ACHN (cell line): ENCODE data around the gene ATP8B4.

Experiments used
- DNase-seq: peaks from one replicate; pipeline ENCODE4 v3.0.0-alpha.2; 2015
- in situ Hi-C: cut with HindIII; loops from 2 replicates; pipeline ENCODE4 v1.10.0; 2017; ENCODE audit warnings: low sequenced_read_pairs, low pct_ligation_motif_present, low pct_unique_long_range_greater_than_20kb

Gene ATP8B4

GRCh38 chr15:50077651-50078050 is 41.4 kb downstream of the ATP8B4 start:
- in situ Hi-C loops, result no loop called here
- DNase-seq, result no peak

GRCh38 chr15:50077176-50077575 is 41.9 kb downstream of the ATP8B4 start:
- DNase-seq, result no peak
- in situ Hi-C loops, result no loop called here

DNA sequence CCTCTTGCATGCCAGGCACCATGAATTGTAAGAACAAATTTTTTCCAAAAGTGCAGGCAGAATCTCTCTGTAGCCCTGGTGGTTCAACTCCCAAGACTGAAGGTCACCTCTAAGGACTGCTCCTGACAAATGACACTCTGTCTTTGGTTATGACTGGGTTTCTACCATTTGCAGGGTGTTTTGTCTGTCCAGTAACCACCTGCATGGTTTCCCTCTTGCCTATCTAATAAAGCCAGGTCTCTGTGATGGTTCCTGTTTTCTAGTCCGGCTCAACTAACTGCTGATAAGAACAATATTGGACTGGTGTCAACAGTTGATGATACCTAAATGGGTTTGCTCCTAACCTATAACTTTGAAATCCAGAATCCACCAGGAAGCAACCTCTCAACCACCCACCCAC is 43.7 kb downstream of the ATP8B4 start:
- no peak for DNase-seq
- in situ Hi-C loops, result no loop called here

DNA sequence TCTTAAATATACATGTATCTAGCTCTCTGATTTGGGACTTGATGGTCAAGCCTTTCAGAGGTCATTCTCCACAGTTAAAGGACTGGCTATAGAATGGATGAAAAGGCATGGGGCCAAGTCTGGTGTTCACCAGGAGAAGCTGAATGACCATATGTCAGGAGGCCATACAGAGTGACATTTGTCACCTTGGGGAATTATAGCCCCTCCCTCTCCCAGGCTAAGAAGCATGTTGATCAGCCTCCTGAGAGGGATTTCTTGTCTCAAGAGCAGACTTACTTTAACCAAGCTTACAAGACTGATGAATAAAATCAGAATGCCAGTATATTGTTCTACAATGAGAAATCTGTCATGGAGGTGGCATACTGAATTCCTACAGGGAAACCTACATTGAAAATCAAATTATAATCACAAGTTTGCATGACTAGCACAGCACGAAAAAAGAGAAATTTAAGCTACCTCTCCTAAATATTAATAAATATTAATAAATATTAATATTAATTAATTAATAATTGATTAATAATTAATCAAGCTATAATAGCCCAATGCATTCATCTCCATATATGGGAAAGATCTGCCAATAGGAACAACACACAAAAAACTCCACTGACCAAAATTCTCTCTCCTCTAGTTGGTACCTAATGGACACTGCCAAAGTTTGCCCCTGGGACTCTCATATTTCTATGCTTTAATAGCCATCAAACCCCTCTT is 47.3 kb downstream of the ATP8B4 start:
- in situ Hi-C loops, result no loop called here

GRCh38 chr15:50068016-50068415 is 51.0 kb downstream of the ATP8B4 start:
- DNase-seq, result no peak
- in situ Hi-C loops, result no loop called here

More for the DNA sequence above, 47.3 kb downstream of the ATP8B4 start:
- no peak for DNase-seq

- no peak for DNase-seq
Observed at GRCh38 chr15:50067254-50067653, 51.8 kb downstream of the ATP8B4 start.

DNA sequence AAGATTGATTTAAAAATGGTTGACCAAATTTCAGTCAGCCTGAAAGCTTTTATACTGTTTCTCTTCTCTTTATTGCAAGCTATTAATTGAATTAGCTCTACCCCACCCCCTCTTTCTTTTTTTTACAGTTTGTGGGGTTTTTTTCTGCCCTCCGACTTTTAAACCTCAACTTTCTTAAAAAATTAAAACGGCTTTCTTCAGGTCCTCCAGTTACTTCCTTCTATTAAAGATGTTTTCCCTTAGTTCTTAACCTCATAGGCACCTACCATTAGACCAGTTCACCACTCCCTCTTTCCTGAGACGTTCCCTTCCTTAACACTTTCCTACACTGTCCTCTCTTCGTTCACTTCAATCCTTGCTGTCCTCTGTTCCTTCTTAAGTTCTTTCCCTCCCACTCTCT is 52.4 kb downstream of the ATP8B4 start:
- no peak for DNase-seq
- in situ Hi-C loops, result no loop called here

More at GRCh38 chr15:50067254-50067653, 51.8 kb downstream of the ATP8B4 start:
- in situ Hi-C loops, result no loop called here

- in situ Hi-C loops, result no loop called here
- no peak for DNase-seq
Observed at GRCh38 chr15:50066202-50066601, 52.8 kb downstream of the ATP8B4 start.

- no peak for DNase-seq
- in situ Hi-C loops, result no loop called here
Observed at GRCh38 chr15:50065279-50065678, 53.8 kb downstream of the ATP8B4 start.

DNA sequence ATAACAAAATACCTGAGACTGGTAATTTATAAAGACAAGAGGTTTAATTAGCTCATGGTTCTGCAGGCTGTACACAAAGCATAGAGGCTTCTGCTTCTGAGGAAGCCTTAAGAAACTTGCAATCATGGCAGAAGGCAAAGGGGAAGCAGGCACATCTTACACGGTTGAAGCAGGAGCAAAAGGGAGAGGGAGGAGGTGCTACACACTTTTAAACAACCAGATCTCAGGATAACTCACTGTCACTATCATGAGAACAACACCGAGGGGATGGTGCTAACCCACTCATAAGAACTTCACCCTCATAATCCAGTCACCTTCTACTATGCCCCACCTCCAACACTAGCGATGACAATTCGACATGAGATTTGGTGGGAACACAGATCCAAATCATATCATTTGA is 54.4 kb downstream of the ATP8B4 start:
- in situ Hi-C loops, result no loop called here
- DNase-seq, result no peak

GRCh38 chr15:50063226-50063625 is 55.8 kb downstream of the ATP8B4 start:
- in situ Hi-C loops, result no loop called here
- no peak for DNase-seq

DNA sequence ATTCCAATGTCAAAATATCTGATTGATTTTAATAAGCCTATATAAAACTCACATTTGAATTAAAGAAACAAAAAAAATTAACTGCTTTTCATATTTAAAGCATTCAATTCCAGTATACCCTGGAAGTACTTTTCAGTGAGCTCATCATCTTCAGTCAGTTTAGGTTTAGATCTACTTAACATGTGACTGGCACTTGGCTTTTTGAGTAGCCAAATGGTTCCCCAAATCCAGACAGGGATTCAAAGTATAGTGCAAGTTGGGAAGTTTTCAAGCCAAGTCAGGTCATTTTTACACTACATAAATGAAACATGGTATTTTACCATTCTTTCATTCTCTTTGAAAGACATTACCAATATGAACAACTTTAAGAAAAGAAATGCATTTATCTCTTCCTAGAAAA is 57.5 kb downstream of the ATP8B4 start:
- in situ Hi-C loops, result no loop called here
- DNase-seq, result no peak

GRCh38 chr15:50059883-50060282 is 59.1 kb downstream of the ATP8B4 start:
- in situ Hi-C loops, result no loop called here
- DNase-seq, result no peak

DNA sequence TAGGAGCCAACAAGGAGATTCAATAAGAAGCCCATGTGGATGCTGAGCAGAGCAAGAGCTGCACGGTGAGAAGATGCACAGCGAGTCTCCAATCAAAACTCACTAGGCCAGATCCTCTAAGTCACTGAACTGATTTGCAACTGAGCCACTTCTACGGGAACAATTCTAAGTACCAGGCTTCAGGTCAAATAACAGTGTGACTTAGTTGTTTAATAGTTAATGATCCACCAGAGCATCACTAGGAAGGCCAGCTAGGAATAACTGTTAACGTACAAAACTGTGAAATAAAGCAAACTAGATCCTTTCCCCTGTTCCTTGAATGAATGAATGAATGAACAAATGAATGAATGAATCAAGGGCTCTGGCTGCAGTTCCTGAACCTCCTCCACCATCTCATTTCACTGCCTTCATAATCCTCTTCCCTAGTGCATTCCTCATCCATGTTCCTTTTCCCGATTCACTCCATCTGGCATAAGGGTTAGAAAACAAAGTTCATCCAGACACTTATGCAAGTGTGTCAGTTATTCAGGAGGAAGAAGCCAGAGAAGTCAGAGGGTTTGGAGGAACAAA is 59.7 kb downstream of the ATP8B4 start:
- in situ Hi-C loops, result no loop called here
- no peak for DNase-seq

DNA sequence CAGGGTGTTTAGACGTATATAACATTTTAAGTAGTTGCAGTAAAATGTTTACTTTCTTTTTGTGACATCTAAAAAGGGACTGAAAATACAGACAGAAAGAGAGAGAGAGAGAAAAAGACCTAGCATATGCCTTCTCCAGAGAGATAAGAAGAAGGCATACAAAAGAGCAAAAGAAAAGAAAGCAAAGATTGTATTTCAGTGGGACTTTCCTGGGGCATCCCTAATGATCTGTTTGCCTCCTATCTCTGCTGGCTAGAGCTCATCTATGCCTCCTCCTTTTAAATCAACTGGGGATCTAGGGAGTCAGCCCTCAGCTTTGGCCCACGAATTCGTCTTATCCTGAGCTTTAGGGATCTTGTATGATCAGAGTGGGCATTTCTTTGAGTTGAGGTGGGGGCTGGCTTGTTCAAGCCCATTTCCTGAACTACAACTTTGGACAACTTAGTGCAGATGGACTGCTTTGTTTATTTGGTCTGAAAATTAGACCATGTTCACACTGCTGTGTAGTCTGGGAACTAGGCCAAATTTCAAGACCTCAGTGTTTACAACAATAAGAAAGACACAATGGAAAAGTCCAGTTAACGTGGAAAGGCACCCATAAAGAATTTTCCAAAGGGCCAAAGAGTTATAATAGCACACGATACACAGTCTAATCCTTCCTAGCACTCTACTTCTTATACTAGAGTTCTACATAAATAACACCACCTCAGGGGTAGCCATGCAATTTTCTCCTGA is 61.0 kb downstream of the ATP8B4 start:
- DNase-seq, result no peak
- in situ Hi-C loops, result no loop called here

- DNase-seq, result no peak
- in situ Hi-C loops, result no loop called here
Observed at GRCh38 chr15:50057196-50057595, 61.8 kb downstream of the ATP8B4 start.

GRCh38 chr15:50055750-50056157 is 63.3 kb downstream of the ATP8B4 start:
- in situ Hi-C loops, result no loop called here
- no peak for DNase-seq

- in situ Hi-C loops, result no loop called here
- DNase-seq, result no peak
Observed at GRCh38 chr15:50055332-50055731, 63.7 kb downstream of the ATP8B4 start.

DNA sequence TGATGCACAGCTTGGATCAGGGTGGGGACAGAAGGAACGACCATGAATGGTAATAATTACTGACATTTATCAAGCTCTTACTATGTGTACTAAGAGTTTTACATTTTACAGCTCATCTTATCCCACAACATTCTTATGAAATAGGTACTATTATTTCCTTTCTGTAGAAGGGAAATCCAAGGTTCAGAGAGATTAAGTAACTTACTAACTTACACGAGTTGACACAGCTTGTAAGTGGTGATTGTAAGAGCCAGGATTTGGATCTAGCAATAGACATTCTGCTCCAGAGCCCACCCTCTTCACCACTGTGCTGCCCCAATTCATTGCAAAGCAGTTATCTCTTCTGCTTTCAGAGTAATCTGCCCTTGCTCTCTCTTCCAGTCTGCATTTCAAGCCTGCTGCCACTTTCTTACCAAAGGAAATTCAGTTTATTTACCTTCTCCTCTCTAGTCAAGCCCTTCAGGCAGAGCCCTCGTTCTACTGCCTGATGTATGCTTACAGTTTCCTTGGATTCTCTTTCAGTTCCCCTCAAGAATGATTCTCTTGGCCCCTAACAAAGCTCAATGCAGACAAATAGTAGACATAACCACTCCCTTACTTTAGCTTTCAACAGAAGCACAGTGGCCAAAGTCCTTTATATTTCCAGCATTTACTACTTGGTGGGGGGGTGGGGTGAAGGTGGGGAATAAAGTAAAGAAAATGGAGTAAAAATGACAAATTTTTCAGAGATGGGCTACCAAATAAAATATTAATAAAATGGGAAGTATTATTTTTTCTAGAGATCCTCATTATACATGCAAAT is 65.8 kb downstream of the ATP8B4 start:
- DNase-seq, result no peak
- in situ Hi-C loops, result no loop called here
